ENCODE measurements around the gene NUMB.

The NUMB gene

DNA sequence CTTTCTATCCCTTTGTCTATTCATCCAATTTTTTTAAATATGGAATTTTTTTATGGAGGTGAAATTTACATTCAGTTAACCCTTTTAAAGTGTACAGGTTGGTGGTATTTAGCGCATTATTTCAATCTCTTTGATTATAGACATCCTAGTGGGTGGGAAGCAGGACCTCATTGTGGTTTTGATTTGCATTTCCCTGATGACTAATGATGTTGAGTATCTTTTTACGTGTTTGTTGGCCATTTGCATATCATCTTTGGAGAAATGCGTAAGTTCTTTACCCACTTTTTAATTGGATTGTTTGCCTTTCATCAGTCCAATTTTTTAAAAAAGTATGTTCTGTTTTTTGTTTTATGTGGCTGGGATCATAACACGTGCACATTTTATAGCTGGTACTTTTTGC is 200.3 kb downstream of the NUMB start:
- DNase-seq: no peak

DNA sequence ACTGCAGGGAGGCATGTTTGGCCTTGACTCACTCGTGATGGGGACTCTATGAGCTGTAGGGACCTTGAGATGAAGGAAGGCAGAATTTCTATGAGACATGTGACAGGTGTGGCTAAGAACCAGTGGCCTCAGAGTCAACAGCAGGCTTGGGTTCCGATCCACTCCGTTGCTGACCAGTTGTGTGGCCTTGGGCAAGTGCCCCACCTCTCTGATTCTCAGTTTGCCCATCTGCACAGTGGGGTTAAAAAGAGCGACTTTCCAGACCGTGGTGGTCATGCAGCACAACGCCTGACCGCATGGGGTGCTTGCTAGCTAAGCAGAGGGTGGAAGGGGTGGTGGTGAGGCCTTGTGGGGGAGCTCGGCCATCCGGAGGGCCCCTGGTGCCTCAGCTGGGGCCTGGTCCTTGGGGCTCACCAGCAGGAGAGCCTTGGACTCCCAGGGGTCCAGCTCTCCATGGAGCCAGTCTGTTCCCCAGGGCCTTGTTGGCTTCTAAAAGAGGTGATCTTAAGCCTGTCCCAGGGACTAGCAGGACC is 202.6 kb downstream of the NUMB start:
- no peak for DNase-seq

DNA sequence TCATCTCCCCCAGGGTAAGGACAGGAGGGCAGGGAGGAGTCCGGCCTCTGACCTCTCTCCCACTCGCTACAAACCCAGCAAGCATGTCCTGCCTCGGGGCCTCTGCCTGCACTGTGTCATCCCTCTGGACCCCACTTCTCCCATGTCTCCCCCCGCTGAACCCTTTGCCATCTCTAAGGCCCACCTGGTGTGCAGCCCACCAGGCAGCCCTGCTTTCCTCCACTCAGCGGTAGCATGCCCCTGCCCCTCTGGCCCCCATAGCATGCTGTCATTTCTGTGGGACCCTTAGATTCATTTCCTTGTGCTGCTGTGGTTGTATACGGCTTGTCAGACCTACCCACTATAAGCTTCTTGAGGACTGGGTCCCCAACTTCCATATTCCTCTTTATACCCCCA is 203.3 kb downstream of the NUMB start:
- no peak for DNase-seq

DNA sequence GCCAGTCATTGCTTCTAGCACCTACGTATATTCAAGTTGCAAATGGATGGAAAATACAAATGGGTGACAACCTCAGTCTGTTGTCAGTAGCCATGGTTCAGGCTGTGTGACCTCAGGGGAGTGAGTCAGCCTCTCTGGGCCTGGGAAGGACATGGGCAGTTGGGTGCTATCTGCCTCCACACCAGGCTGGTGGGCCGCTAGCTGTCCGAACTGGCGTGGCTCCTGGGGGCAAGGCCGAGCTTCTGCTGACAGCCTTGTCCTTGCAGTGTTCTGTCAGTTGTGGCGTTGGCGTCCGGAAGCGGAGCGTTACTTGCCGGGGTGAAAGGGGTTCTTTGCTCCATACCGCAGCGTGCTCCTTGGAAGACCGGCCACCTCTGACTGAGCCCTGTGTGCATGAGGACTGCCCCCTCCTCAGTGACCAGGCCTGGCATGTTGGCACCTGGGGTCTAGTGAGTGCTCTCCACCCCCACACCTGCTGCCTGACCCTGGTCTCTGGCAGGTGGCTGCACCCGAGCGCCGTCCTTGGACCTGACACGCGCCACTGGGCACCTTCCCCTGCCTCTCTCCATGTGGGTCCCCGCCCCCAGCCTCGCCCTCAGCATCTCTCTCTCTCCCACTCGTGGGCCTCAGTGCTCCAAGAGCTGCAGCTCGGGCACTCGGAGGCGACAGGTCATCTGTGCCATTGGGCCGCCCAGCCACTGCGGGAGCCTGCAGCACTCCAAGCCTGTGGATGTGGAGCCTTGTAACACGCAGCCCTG is 203.9 kb downstream of the NUMB start:
- no peak for DNase-seq

DNA sequence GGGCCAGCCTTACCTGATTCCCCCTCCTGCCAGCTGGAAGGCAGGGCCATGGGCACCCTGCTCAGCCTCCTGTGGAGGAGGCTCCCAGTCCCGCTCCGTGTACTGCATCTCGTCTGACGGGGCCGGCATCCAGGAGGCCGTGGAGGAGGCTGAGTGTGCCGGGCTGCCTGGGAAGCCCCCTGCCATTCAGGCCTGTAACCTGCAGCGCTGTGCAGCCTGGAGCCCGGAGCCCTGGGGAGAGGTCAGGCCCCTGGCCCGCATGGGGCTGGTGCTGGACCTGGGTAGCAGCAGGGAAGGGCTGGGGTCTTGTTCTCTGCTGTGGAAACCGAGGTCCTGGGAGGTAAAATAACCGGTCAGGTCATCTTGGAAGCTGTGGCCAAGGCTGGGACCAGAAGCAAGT is 204.6 kb downstream of the NUMB start:
- DNase-seq: no peak

DNA sequence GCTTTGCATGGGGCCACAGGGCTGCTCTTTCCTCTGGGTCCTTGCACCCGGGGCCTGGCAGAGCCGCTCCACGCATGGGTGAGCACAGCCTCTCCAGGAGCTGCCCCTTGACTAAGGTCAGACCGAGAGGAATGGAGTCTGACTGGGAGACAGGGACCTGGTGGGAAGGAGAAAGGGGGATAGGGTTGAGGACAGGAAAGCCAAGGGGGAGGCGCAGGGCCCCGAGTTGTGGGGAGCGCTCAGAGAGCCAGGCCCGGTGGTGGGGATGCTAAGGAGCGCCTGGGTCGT is 205.1 kb downstream of the NUMB start:
- DNase-seq: no peak

DNA sequence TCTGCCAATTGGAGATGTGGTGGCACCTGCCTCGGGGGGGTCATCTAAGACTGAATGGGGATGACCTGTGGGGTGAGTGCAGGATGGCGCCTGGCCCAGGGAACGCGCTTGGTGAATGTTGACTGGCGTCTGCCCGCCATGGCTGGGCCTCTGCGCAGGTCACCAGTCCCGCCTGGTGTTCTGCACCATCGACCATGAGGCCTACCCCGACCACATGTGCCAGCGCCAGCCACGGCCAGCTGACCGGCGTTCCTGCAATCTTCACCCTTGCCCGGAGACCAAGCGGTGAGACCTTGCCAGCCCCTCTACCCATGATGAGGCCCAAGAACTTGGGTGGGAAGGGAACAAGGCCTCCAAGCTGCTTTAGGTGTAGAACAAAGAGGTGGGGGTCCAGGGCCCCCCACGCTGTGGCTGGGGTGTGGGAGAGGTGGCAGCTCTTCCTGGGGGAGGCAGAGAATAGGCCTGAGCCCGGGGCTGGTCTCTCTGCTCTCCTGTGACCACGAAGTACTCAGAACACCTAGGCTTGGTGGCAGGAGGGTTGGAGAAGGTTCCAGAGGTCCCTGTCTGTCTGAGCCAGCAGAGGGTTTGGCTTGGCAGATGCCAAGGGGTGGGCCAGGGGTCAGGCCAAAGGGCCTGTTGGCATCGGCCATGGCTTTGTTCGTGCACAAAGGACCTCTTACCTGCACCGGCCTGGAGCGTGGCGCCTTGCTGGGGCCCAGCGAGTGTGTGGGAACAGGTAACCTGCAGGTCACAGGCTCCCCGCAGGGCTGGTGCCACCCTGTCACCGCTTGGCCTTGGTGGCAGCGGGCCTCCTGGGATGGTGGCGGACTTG is 205.6 kb downstream of the NUMB start:
- no peak for DNase-seq

DNA sequence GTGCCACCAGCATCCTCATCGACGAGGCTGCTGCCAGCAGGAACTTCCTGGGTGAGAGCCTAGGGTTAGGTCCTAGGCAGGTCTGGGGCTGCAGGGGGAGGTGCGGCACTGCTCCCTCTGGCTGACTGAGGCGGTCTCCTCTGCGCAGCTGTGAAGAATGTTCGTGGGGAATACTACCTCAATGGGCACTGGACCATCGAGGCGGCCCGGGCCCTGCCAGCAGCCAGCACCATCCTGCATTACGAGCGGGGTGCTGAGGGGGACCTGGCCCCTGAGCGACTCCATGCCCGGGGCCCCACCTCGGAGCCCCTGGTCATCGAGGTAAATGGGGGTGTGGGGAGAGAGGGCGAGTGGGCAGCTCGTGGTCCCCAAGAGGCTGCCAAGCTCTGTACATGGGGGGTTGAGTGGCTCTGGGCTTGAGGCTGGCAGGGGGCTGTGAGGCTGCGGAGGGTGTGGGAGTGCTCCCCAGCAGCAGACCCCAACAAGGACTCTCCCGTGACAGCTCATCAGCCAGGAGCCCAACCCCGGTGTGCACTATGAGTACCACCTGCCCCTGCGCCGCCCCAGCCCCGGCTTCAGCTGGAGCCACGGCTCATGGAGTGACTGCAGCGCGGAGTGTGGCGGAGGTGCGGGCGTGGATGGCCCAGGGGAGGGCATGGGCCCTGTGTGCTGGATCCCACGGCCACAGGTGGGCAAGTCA is 206.7 kb downstream of the NUMB start:
- DNase-seq: no peak

DNA sequence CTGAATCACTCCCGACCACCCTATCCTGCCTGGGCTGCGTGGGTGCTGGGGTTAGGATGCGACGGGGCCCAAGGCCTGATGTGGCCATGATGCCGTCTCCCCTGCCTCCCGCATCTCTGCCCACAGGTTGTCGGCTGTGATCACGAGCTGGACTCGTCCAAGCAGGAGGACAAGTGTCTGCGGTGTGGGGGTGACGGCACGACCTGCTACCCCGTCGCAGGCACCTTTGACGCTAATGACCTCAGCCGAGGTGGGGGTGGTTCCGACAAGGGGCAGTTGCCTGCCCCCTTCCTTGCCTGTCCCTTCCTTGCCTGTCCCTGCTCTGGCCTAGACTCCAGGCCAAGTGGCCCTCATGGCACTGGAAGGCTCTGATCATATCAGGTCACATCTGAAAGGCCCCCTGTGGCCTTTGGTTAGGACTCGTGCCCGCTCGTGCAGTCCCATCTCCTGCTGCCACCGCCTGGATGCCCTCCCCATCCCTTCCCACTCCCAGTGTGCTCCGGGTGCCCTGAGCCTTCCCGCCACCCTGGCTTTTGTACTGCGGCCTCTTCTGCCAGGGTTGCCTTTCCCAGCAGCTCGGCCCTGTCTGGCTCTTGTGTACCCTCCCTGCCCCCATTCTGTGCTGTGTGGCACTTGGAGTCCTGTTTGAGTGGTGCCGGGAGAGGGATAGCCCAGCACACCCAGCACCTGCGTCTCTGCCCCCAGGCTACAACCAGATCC is 207.4 kb downstream of the NUMB start:
- no peak for DNase-seq

DNA sequence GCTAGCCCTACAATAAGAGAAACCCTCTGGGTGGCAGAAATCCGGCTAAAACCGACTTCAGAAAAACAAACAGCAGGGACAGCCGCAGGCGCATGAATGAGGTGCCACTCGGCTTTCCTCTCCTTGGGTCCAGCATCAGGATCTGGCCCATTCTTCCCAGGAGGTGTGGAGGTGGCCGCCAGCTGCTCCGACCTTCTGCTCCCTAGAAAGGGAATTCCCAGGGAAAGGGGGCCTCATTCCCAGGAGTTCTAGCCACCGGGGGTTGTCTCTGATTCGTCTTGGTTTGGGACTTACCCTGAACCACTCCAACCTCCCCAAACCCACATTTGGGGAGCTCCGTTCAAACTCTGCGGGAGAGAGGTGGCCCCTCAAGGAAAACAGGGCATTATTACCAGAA is 208.0 kb downstream of the NUMB start:
- DNase-seq: no peak

DNA sequence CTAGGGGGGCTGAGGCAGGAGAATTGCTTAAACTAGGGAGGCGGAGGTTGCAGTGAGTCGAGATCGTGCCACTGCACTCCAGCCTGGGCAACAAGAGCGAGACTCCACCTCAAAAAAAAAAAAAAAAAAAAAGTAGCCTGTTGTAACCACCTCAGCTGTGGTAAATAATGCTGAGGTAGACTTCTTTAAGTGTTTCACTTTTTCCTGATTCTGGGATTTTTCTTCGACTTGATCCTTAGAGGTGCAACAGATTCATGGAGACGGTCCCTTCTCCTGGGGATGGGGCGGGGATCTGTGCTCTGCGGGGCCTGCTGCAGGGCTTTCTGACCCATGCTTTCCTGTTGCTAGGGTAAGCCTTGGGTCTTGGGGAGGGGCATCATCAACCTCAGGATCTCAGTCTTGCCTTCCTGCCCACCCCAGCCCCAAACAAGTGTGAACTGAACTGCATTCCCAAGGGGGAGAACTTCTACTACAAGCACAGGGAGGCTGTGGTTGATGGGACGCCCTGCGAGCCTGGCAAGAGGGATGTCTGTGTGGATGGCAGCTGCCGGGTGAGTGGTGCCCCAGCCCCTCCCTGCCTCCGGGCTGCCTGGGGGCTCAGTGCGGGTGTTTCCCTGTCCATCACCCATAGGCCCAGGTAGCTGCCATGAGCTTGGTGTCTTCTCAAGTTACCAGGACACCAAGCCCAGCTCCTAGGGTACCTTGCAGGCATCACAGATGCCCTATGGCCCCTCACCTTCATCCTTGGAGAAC is 208.6 kb downstream of the NUMB start:
- no peak for DNase-seq

DNA sequence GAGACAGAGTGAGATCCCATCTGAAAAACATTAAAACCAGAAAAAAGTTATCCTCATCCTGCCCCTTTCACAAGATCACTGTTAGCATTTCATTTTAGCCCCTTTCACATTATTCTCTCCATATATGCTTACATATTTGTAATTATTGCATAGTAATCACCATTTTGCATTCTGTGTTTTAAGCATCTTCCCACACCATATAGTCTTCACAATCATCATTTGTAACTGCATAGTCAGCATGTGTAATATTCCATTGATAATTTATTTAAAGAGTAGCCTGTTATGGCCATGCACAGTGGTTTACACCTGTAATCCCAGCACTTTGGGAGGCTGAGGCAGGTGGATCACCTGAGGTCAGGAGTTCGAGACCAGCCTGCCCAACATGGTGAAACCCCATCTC is 209.2 kb downstream of the NUMB start:
- no peak for DNase-seq

DNA sequence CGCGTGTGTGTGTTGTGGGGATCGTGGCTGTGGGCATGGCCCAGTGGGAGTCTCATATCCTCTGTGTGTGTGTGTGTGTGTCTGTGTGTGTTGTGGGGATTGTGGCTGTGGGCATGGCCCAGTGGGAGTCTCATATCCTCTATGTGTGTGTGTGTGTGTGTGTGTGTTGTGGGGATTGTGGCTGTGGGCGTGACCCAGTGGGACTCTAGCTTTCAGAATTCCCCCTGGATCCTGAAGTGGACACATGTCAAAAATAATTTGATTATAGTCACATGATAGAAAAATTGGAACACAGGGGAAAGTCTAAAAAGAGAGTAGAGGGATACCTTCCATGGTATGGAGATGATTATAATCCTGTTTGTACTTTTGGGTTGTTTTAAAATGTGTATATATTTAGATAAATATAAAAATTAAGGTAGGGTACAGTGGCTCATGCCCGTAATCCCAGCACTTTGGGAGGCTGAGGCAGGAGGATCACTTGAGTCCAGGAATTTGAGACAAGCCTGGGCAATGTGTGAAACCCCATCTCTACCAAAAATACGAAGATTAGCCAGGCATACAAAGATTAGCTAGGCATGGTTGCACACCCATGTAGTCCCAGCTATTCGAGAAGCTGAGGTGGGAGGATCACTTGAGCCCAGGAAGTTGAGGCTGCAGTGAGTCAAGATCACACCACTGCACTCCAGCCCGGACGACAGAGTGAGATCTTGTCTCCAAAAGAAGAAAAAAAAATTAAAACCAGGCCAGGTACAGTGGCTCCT is 210.1 kb downstream of the NUMB start:
- no peak for DNase-seq

DNA sequence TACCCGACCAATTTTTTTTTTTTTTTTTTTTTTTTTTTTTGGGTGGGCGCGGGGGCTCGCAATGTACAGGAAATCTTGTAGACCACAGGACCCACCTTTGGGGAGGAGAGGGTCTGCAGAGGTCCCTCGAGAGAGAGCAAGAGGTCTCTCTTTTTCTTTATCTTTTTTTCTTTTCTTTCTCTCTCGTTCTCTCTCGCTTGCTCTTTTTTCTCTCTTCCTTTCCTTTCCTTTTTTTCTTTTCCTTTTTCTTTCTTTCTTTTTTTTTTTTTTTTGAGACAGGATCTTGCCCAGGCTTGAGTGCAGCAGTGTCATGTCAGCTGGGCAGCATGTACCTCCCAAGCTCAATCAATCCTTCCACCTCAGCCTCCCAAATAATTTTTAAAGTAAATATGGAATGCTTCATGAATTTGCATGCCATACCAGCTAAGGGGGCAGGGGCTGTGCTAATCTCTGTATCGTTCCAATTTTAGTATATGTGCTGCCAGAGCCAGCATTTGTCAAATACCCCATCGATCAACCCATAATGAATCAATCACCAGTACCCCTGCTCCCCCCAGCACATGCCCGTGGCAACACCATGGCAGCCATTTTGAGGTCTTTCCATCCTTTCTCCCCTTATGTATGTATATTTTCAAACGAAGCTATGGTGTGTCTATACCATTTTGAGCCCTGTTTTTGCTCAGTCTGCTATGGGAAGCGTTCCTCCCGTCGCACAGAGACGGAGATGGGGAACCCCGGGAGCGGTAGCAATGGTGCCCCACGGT is 211.8 kb downstream of the NUMB start:
- DNase-seq: no peak

DNA sequence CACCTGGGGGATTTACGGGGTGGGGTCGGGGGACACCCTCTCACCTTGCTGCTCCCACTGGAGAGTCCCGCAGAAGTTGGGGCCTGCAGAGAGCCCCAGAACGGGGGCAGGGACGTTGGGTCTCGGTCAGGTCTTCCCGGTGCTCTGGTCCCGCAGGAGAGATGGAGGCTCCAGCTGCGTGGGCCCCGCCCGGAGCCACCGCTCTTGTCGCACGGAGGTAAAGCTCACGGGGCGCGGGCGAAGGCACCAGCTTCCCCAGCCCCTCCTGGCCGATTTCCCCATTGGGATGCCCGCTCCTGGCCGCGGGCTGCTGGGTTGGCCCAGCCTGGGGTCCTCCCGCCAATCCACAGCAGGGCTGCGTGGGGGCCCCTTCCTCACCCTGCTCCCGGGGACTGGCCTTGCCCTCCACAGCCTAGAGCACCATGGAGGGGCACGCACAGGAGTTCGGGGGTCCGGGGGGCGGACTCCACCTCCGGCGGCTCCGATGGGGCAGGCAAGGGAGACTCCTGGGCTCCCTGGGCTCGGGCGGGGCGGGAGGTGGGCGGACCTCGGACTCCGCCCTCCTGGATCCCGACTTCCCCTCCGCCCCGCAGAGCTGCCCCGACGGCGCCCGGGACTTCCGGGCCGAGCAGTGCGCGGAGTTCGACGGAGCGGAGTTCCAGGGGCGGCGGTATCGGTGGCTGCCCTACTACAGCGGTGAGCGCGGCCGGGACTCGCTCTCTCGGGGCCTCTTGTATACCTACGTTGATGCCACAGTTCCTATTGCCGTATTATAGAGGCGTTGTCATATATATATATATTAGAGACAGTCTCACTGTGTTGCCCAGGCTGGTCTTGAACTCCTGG is 212.6 kb downstream of the NUMB start:
- DNase-seq: peak; percentile 73

DNA sequence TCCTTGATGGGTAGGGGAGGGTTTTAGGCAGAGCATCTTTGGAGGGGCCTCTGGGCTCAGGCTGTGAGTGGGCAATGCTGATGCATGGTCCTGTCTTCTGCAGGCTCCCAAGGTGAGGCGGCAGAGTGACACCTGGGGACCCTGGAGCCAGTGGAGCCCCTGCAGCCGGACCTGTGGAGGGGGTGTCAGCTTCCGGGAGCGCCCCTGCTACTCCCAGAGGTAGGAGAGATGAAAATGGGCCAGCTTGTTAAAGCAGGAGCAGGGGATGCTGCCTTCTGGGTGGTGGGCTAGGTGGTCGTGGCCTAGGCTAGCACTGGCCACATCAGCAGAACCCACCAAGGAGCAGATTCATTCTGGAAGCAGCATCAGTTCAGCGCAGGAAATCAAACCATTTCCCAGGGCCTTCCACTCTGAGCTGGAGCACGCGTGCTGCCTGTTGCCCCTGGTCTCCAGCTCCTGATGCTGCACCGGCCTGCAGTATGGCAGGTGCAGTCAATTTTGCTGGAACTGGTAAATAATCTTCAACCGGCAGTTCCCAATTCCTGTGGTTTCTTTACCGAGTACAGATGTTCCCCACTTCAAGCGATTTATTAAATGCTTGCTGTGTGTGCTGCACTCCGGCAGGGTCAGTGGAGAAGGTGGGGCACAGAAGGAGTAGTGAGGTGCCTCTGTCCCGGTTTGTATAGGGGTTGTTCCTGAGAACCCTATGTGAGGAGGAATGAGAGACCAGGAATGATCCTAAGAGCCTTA is 213.6 kb downstream of the NUMB start:
- DNase-seq: no peak

DNA sequence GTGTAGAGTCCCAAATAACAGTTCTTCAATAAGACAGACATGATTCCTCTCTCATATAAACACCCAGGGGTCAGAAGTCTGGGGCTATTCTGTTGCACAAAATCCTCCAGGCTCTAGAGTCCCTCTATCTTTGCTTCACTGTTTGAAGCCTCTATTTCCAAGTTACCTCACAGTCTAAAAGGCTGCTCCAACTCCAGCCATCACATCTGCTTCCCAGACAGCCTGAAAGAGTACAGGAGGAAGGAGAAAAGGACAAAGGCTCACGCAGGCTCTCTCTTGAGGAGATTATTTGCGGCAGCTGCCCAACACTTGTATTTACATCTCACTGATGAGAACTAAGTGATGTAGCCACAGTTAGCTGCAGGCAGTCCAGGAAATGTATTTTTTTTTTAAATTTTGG is 214.6 kb downstream of the NUMB start:
- DNase-seq: no peak

DNA sequence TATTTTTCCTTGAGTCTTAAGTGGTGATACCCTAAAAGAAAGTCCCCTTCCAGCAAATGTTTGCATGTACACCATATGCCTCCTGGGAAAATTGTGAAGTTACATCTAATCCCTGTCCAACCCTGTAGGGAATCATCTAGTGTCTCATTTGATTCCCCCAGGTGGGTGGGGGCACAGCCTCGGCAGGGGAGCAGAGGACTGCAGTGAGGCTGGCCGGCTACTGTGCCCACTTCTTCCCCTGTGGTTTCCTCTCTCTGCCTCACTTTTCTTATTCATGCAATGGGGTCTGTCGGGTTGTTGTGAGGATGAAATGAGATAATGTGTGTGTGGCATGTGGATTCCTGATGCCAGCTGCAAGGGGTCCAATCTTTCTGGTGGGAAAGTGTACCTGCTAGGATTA is 215.0 kb downstream of the NUMB start:
- no peak for DNase-seq

DNA sequence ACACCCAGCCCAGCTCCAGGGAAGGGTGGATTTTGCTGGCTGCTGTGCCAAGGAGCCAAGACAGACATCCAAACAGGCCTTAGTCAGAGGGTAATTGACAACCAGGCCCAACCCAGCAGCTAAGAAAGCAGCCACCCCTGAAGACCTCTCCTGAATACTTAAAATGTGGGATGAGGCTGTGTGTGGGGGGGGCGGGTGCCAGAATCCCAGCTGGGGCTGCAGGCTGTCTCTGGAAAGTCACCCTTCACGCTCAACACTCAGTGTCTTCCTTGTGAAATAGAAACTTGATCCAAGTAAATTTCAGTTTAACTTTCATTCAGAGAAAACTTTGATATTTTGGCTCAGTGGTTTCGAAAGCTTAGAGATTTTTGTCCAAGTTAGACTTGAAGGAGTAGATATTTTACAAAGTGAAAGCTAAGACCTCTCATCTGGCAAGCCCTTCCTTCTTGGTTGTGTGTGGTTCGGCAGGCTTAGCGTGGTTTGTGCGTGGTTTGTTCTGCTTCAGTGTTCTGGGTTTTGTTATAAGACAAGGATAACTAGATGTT is 215.9 kb downstream of the NUMB start:
- DNase-seq: no peak
